Astrocyte of the hippocampus (primary cell): ENCODE results near the gene CCDC9B.

Experiments used
- DNase-seq: peaks from one replicate; pipeline ENCODE4 v3.0.0; 2011; ENCODE audit warnings: low read depth, low spot score

Gene CCDC9B

DNA sequence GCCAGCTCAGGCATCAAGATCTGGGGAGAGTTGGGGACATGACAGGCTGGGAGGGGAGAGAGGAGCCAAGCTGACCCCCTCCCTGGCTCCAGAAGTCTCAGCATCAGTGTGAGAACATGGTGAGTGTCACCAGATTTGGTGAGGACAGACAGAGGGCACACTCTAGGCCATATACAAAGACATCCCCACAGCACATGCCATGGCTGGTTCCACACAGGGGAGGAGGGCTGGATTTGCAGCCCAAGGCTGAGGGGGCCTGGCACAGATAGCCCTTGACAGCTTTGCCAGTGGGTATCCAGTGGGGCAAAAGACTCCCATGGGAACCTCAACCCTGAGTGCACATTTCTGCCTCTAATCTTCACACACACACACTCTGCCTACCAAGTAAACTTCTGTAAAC lies 47.7 kb downstream of the CCDC9B start:
- no peak for DNase-seq

DNA sequence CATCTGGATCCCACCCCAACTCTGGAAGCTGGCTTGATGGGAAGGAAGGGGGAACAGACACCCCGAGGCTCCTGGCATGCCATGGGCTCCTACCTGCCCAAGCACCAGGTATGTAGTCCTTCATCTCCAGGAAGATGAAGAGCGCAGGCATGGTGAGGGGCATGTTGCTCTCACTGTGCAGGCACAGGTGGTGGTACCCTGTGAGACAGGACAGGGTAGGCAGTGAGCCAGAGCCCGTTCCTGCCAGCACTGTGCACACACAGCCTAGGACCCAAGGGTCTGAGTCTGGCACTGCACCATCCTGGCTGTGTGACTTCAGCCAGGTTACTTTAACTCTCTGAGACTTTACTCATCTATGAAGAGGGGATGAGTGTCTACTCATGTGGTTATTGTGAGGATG lies 48.5 kb downstream of the CCDC9B start:
- no peak for DNase-seq

DNA sequence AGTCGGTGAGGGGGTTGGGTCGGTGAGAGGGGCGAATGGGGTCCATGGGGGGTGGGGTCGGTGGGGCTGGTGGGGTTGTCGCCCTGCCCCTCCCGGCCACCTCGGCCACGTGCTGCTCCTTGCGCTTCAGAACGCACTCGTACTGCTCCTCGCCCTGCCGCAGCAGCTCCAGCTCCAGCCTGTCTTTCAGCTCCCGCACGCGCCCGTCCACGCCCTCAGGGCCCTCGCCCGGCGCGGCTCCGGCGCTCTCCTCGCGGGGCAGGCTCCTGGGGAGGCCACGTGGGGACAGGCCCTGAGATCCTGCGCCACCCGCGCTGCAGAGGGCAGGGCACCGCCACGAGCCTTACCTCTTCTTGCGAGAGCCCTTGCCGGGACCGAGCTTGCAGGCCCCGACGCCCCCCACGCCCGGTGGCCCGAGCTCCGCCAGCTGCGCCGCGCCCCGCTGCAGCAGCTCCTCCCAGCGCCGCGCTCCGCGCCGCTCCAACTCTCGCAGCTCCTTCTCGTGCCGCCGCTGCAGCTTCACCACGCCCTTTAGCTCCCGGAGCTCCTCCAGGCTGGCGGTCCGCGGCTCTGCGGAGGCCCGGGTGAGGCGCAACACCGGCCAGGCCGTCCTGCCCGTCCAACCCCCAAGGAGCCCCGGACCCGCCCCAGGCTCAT lies 49.7 kb downstream of the CCDC9B start:
- peak; percentile 81 for DNase-seq

DNA sequence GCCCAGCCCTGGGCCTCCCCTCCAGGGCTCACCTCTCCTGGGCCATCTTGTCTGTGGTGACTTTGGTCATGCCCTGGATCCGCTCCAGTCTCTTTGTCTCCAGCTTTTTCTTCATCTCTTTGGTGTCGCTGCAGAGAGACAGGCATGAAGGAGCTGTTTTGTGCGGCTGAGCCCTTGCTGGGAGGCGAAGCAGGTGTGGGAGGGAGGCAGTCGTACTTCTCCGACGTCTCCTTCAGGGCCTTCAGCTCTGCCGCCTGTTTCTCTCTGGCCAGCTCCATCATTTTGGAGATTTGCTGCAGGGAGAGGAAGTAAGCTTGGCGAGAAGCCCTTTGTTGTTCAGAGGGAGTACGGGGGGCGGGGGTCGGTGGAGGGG lies 50.2 kb downstream of the CCDC9B start:
- no peak for DNase-seq

DNA sequence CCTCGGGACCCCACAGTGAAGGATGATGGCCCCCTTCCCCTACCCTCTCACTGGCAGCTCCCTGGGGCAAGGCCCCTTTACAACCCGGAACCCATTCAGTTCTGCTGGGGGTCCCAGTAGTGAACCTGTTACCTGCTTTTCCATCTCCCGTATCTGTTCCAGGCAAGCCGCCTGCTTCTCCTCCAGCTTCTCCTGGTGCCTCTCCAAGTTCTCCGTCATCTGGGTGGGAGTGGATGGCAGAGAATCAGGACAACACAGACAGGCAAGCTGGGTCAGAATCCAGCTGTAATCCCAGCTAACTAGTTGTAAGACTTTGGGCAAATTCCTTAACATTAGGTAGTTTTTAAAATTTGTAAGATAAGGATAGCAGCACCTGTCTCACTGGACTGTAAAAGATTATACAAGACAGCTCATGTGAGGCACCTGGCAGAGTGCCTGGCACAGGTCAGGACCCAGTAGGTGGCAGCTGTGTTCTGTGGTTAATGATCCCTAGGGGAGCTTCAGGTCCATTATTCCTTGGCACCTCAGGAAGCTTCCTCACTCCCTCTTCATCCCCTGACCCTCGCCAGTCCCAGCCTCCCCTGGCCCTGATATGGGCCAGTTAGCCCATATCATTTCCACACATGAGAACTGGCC lies 51.5 kb downstream of the CCDC9B start:
- no peak for DNase-seq

DNA sequence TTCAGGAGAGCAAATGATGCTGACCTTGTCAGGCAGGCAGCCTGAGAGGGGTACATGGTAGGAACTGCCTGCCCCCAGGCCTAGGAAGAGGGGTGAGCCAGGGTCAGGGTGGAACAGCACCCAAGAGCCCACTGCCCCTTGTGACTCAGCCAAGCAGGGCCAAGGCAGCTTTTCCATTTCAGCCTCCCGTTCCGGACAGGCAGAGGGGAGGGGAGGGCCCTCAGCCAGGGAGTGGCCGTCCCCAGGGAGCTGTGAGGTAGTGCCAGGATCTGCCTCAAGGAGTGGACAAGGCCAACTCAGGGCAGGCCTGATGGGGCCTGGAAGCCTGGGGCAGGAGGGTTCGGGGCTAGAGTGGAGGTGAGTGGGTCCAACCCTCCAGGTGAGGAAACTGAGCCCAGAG lies 52.8 kb downstream of the CCDC9B start:
- no peak for DNase-seq

DNA sequence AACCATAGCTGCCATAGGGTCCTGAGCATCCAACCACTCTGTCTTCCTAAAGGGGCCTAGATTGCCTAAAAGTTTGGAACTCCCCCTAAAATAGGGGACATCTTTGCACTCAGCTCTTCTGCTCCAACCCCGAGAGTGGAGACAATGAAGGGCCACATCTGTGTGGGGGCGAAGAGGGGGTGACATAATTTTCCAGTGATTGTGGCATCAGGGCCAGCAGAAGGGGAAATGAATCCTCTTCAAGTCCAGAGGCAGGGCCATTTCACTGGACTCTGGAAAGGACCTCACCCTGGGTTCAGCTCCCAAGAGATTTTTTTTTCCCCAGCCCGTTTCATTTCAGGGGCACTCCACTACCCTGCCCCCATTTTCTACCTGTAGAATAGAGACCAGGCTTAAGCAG lies 53.2 kb downstream of the CCDC9B start:
- DNase-seq, result no peak

DNA sequence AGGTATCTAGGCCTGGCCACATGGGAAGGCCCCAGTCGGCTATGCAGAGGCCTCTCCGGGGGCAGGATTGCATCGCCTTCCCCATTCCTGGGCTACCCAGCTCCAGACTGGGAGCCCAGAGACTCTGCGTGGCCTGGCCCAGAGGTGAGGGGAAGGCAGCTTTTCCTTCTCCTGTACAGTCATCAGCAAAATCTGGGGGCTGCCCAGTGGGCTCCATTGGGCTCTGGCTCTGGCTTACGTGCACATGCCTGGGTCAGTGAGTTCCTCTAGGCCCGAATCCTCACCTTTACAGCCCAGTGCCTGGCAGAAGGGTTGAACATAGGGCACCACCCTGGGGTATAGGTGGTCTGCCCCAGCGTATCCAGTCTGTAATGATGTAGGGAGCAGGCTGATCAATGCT lies 53.9 kb downstream of the CCDC9B start:
- DNase-seq, result no peak

DNA sequence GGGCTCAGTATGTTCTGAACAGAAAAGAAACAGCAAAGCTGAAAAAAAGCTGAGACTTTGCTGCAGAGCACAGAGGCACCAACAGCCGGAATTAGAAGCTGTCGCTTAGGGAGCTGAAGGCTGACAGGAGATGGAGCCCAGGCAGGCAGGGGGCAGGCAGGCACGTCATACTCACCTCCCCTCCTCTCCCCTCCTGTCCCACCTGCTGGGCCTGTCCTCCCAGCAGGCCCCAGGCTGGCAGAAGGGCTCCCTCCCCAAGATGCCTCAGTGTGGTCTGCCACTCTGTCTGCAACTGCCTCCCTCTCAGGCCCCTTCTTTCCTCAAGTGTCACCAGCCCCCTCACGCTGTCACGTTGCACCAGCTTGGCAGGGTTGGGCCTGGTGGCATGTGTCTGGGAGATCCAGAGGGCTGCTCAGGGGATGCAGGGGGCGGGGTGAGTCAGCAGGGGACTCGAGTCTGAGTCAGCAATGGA lies 54.6 kb downstream of the CCDC9B start:
- no peak for DNase-seq

DNA sequence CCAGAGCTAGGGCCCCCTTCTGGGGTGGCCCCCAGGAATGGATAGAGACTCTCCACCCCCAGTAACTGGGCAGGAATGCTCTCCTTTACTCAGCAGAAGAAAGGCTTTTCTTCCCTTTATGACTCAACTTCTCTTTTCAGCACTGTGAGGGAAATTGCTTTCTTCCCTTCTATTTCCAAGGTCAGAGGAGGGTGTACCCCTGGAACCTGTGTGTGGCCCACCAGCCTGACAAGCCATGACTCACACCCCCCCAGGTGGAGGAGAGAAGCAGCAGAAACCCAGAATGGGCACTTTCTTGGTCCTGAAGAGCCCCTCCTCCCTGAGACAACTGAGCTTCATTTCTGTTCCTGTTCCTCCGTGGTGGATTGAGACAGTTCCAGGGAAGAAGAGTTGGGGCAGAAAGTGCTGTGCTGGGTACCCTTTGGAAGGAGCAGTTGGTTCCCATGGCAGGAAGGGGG lies 55.2 kb downstream of the CCDC9B start:
- DNase-seq, result no peak

DNA sequence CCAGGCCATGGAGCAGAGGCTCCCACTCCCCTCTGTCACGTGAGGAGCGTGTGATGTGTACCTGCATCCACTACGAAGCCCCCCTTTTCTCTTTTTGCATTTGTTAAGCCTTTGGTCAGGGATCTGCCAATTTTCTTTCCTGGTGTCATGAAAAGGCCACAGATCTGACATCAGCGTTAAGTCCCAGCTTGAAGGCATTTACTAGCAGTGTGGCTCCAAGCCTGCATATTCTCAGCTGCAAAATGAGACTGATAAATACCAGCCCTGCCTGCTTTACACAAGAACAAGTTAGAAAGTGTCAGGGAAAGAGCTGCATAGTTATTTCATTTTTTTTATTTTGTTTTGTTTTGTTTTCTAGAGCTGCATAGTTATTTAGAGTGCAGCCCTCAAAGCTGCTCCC lies 55.6 kb downstream of the CCDC9B start:
- DNase-seq, result peak; percentile 78

DNA sequence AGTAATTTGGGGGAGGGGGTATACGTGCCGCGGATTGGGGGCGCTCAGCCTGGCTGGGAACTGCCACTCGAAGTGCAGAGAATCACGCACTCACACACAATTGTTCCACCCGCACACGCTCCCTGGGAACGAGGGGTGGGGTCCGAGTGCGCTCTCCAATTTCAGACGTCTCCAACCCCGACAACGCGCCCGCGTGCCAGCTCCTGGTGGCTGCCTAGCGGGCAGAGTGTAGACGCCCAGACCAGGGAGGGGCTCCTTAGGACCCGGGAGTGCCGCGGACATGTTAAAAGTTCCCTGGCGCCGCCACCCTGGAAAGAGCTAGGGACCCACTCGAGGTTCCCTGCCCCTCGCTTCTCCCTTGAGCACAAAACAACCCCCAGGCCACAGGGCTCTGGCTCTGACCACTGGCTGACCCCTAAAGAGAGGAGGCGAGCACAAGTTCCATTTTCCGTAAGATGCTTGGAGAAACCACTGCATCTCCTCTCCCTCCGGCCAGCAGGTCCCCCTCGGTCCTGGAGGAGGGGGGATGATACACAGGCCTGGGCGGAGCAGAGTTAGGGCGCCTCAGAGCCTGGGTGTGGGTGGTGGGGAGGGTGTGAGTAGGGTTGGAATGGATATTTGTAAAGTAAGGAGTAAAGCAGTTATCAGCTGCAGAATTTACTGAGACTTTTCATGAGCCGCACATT lies 57.0 kb downstream of the CCDC9B start:
- DNase-seq, result no peak

DNA sequence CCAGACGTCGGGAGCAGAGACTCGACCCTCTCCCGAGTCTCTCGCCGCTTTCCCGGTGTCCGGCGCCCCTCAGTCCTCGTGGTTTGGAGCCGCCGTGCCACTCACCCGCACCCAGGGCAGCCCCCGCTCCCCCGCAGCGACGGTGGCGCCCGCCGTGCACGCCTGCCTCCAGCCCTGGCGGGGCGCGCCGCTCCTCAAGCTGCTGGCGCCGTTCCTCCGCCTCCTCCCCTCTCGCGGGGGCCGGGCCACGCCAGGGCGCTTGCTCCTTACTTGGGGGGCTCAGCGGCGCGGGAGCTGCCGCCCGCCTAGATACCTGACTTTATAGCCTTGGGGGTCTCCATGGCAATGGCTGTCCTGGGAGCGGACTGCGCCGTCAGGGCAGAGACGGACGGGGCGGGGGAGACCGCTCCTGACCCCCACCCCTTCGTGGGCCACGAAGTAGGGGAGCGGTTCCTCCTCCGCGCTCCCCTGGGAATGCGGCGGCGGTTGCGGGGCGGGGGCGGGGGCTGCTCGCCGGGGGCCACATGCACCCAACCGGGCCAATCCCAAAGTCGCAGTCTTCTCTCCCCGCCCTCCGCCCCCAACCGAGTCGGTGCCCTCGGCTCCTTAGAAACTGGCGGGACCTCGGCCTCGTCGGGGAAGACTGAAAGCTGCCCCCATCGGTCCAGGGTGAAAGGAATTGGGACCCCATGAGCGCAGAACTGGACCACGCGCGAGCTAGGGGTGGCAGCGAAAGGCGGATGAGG lies 57.7 kb downstream of the CCDC9B start, which contains the start of gene ANKRD63:
TSS of gene ANKRD63 (minus strand) at position 196 of the 746 bp plus-strand sequence. CDS start 478 bp downstream, outside the sequence.
- no peak for DNase-seq

DNA sequence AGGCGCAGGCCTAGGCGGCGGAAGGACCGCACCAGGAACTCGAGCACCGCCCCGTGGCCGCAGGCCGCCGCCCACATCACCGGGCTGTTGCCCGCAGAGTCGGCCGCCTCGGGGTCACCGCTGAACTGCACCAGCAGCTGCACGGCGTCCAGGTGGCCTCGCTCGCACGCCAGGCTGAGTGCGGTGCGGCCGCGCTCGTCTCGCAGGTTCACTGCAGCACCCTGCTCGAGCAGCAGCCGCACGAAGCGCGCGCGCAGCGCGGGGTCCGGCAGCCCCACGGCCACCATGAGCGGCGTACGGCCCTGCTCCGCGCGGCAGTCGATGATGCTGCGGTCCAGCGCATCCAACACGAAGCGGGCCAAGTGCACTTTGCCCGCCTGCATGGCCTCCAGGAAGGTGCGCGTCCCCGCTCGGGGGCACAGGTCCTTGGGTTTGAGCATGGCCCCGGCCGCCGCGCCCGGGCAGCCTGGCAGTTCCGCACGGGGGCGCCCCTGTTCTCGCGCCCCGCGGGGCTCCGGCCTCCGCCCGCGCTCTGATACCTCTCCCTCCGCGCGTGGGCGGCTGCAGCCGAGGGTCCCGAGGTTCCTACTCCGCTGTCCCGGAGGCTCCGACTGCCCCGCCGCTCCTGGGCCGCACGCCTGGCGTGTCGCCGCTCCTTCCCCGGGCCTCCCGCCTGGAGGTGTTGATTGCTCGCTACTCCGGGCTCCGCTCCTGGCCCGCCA lies 58.4 kb downstream of the CCDC9B start:
- DNase-seq, result peak; percentile 61

DNA sequence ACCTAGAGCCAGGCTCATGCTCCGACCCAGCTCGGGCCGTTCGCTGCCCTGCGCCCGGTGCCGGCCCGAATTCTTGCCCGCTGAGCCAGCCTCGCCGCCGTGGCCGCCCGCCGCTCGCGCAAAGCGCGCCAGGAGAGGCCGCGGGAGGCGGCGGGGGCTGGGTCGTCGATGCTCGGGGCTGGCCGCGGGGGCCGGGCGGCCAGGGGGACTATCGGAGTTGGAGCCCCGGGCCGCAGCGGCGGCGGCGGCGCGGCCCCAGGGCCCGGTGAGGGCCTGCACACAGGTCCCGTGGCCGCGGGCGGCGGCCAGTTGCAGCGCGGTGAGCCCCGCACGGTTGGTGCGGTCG lies 59.0 kb downstream of the CCDC9B start:
- peak; percentile 29 for DNase-seq
